ENCODE measurements around the gene SRD5A1. TPM values are rescaled to one million over a fixed set of nuclear protein-coding genes. Genes with fewer than 3 reads are reported as not detected.

SRD5A1 gene
- total and polyA plus RNA-seq, 8 donors, result 10.0 to 14.5 (median 12.5) TPM

DNA sequence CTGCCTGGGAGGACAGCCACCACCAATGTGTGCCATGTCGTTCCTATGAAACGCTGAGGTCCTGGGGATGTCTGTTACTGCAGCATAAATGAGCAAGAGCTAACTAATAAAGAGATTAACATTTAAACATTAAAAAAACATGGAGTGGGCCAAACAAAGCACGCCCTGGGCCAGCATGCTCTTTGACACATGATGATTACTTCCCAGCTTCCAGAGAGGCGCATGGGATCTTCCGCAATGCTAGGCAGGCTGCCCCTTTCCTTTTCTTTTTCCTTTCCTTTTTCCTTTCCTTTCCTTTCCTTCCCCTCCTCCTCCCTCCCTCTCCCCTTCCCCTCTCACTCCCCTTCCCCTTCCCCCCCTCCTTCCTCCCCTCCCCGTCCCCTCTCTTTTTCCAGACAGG lies 69.4 kb downstream of the SRD5A1 start:
- Histone ChIP-seq H3K4me3 (no peak overlapping the region), H3K27ac (no peak overlapping the region), H3K9me3 (no peaks in the 10 kb centered on the region), H3K36me3 (no peaks in the 10 kb centered on the region), H3K27me3 (peaks cover 0 to 36% of the 10 kb centered on the region in 2 donors), H3K4me1 (peaks cover 3 to 21% of the 10 kb centered on the region in 2 donors)
- intact Hi-C loops (cut with DNase I), result no loop called here
- TF ChIP-seq, protein P1, sequence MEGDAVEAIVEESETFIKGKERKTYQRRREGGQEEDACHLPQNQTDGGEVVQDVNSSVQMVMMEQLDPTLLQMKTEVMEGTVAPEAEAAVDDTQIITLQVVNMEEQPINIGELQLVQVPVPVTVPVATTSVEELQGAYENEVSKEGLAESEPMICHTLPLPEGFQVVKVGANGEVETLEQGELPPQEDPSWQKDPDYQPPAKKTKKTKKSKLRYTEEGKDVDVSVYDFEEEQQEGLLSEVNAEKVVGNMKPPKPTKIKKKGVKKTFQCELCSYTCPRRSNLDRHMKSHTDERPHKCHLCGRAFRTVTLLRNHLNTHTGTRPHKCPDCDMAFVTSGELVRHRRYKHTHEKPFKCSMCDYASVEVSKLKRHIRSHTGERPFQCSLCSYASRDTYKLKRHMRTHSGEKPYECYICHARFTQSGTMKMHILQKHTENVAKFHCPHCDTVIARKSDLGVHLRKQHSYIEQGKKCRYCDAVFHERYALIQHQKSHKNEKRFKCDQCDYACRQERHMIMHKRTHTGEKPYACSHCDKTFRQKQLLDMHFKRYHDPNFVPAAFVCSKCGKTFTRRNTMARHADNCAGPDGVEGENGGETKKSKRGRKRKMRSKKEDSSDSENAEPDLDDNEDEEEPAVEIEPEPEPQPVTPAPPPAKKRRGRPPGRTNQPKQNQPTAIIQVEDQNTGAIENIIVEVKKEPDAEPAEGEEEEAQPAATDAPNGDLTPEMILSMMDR (IDR thresholded peaks at IDR 0.05), result no peak
- DNase-seq (no peak), ATAC-seq (no peak)

DNA sequence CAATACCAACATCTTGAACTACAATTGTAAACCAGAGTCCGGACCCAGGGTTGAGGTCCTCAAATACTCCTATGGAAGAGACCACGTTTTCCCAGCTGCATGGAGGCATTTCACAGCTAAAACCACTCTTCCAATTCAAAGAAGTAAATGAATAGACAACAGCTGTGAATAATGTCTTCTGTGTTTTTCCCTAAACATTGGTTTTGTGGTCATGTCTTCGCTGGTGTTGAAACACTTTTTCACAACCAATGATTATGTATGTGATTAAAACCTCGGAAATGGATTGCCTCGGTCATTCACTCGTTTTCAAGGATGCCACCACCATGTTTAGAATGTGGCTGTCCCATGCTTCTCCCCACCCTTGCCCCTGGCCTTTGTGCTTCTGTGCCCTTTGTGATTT lies 70.6 kb downstream of the SRD5A1 start:
- intact Hi-C loops (cut with DNase I), result no loop called here
- Histone ChIP-seq H3K9me3 (no peaks in the 10 kb centered on the region), H3K36me3 (no peaks in the 10 kb centered on the region), H3K27me3 (peaks cover 0 to 24% of the 10 kb centered on the region in 2 donors), H3K4me1 (peaks cover 3 to 21% of the 10 kb centered on the region in 2 donors), H3K4me3 (no peak overlapping the region), H3K27ac (peak overlapping the region; percentile 46 to 73)
- no peak for DNase-seq
- TF ChIP-seq, protein P1 (IDR thresholded peaks at IDR 0.05), result no peak
- ATAC-seq, result no peak

DNA sequence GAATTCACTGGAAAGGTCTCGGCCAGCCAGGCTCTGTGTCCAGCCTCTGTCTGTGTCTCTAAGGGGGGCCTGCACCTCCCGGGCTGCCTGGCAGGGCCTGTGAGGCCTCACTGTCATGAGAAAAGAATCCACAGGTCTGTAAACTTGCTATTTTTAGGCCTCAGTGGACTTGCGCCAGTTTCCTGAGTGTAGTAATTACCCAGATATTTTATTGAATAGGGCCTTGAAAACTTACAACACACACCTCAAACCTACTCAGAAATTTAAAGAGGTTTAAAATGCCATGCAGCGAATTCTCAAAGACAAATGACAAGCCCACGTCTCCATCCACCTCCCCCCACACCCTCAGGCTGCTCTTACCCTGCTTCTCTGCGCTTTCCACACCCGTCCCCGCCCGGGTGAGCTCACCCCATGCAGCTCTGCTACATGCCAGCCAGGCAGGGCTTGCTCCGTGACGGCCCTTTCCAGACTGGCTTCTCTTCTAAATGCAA lies 71.2 kb downstream of the SRD5A1 start:
- TF ChIP-seq, protein P1 (IDR thresholded peaks at IDR 0.05), result no peak
- no peaks in the 10 kb centered on the region for H3K36me3 ChIP-seq
- H3K9me3 ChIP-seq, result no peaks in the 10 kb centered on the region
- H3K27me3 ChIP-seq, result peaks cover 0 to 20% of the 10 kb centered on the region in 2 donors
- intact Hi-C loops (cut with DNase I), result no loop called here
- ATAC-seq, result peak; percentile 94
- peak overlapping the region; percentile 46 to 73 for H3K27ac ChIP-seq
- H3K4me1 ChIP-seq, result peaks cover 3 to 21% of the 10 kb centered on the region in 2 donors
- no peak overlapping the region for H3K4me3 ChIP-seq
- peak in 1 of 4 donors; percentile 62 for DNase-seq

DNA sequence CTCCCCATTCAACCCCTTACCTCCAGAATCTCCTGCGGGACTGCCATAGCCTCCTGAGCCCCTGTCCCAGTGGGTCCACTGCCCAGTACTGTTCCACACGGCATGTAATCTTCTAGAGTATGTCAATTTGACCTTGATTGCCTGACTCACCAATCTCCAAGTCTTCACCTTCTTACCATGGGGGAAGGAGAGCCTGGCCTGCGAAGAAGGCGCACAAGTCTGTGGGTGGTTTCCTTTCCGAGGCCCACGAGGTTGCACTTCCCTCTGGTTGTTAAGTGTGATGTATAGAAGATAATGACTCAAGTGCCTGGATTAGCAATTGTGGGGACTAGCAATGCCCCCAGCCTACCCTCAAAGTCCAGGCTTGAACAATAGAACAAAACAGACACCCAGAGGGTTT lies 71.8 kb downstream of the SRD5A1 start:
- H3K9me3 ChIP-seq, result no peaks in the 10 kb centered on the region
- peaks cover 3 to 21% of the 10 kb centered on the region in 2 donors for H3K4me1 ChIP-seq
- intact Hi-C loops (cut with DNase I), result no loop called here
- ATAC-seq (peak; percentile 14), DNase-seq (no peak)
- H3K36me3 ChIP-seq, result no peaks in the 10 kb centered on the region
- no peak overlapping the region for H3K4me3 ChIP-seq
- TF ChIP-seq, protein P1 (IDR thresholded peaks at IDR 0.05), result no peak
- peaks cover 0 to 13% of the 10 kb centered on the region in 2 donors for H3K27me3 ChIP-seq
- H3K27ac ChIP-seq, result peak overlapping the region; percentile 46 to 73

DNA sequence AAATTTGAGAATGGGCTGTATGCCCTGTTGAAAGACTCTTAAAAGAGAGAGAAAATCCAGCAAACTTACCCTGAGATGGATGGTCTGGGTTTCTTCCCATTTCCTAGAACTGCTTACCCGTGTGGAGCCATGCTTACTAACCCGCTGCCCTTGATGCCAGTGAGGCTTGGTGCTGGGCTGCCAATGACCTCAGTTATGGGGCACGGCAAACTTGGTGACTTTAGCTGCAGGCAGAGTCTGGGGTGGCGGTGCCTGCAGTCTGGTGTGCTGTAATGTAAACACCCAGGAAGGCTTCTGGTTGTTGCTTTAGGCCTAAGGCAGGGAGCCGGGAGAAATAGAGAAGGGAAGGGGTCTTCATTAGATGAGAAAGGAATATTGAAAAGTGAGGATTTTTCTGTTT lies 72.7 kb downstream of the SRD5A1 start:
- no peaks in the 10 kb centered on the region for H3K36me3 ChIP-seq
- H3K4me3 ChIP-seq, result no peak overlapping the region
- H3K27ac ChIP-seq, result no peak overlapping the region
- intact Hi-C loops (cut with DNase I), result no loop called here
- TF ChIP-seq, protein P1 (IDR thresholded peaks at IDR 0.05), result no peak
- ATAC-seq (no peak), DNase-seq (no peak)
- H3K27me3 ChIP-seq, result peaks cover 0 to 4% of the 10 kb centered on the region in 2 donors
- H3K4me1 ChIP-seq, result peaks cover 3 to 21% of the 10 kb centered on the region in 2 donors
- H3K9me3 ChIP-seq, result no peaks in the 10 kb centered on the region
